D721Med (cell line): ENCODE data around the gene SLC7A10.

Experiments
- DNase-seq: peaks from one replicate; pipeline ENCODE4 v3.0.0; 2011; ENCODE audit warnings: low spot score; ENCODE audit not compliant: insufficient read length
- FAIRE-seq: peaks from 2 replicates; lab custom pipeline; 2011; peaks lifted over from hg19 to GRCh38; lab: Jason Lieb, UNC
- CTCF ChIP-seq: IDR thresholded peaks from 2 replicates; pipeline ENCODE4 v1.5.1; 2012; ENCODE audit warnings: mild to moderate bottlenecking, control low read depth; ENCODE audit not compliant: insufficient read depth; ENCODE audit errors: missing control alignments

The SLC7A10 gene

GRCh38 chr19:33261511-33262189 is 36.0 kb upstream of the SLC7A10 start:
- DNase-seq (no peak), FAIRE-seq (no peak)
- no peak for TF ChIP-seq CTCF

GRCh38 chr19:33260628-33261418 is 35.2 kb upstream of the SLC7A10 start:
- TF ChIP-seq CTCF: no peak
- DNase-seq (no peak), FAIRE-seq (no peak)

- no peak for TF ChIP-seq CTCF
- no peak for DNase-seq
- FAIRE-seq: no peak
Measured at GRCh38 chr19:33259539-33259938, 33.9 kb upstream of the SLC7A10 start.

DNA sequence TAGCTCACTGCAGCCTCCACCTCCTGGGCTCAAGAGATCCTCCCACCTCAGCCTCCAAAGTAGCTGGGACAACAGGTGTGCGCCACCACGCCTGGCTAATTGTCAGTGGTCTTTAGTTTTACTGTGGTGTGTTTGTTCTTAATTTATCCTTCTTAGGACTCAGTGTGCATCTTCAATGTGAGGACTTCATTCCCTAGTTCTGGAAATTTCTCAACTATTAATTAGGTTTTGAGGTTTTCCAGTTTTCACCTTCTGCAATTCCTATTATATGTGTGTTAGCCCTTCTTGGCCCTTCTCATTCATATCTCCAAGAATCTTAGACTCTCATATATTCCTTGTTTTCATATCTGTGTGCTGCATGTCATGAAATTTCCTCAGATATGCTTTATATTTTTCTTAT is 32.2 kb upstream of the SLC7A10 start:
- FAIRE-seq (no peak), DNase-seq (no peak)
- no peak for TF ChIP-seq CTCF

GRCh38 chr19:33256261-33256660 is 30.6 kb upstream of the SLC7A10 start:
- DNase-seq (no peak), FAIRE-seq (no peak)
- no peak for TF ChIP-seq CTCF

GRCh38 chr19:33255781-33256180 is 30.1 kb upstream of the SLC7A10 start:
- TF ChIP-seq CTCF: no peak
- no peak for DNase-seq
- FAIRE-seq: no peak
